ENCODE measurements around the gene HPGDS. TPM values are rescaled to one million over a fixed set of nuclear protein-coding genes. Genes with fewer than 3 reads are reported as not detected.
A peak's percentile ranks its signal among the peaks of the same experiment; 100 is the strongest.

Gene HPGDS
- total and polyA plus RNA-seq, 2 of the 13 experiments (the other 11 are each of a cell fraction or from before 2014, with no cell fraction given) = not detected

DNA sequence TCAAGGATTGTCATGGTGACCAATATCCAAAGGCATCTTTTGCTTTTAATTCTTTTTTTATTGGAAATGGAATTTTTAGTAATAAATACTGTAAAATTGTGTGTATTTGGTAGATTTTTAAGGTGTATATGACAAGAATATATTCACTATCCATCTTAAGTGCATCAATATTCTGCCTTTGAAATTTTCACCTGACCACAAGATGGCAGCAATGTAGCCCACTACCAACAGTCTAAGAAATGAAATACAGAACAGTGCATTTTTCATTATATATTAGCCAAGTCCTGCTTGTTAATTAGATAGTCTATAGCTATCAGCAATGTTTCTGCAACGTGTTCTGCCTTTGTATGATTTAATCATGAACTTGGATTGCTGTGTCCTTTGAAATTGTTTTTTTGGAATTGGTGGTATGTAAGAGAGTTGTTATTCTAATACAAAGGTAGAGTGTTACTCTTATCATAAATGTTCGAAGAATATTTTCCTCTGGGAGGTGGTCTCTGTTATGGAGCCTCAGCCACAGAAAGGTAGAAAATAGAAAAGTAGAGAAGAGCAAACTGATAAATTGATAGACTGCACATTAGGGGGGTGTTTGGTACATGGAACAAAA lies 38.2 kb downstream of the HPGDS start:
- WGBS (ENCODE audit: low lambda C conversion rate) = 37% methylated on average over 2 of the region's 2 CpGs
- no peak overlapping the region for H3K4me3 ChIP-seq (replicated peaks in 1 of 3; ENCODE audit: insufficient read depth in 1 of 3, low read depth in 2 of 3, low read length in 3 of 3)
- H3K9me3 ChIP-seq (ENCODE audit: low read length) = no peaks in the 10 kb centered on the region
- no peak overlapping the region for H3K27ac ChIP-seq (ENCODE audit: extremely low read length, insufficient read depth, low read length)
- DNase-seq (ENCODE audit: low spot score) = peak; percentile 21
- H2AFZ ChIP-seq (ENCODE audit: low read length) = no peak overlapping the region
- BruUV-seq (replicated peaks) = no TSS peak
- H4K20me1 ChIP-seq (ENCODE audit: insufficient read depth, low read length) = no peaks in the 10 kb centered on the region
- peak; percentile 79 for ATAC-seq
- H3K9ac ChIP-seq (ENCODE audit: insufficient read depth, low read depth, low read length) = no peak overlapping the region
- TF ChIP-seq, protein P1, sequence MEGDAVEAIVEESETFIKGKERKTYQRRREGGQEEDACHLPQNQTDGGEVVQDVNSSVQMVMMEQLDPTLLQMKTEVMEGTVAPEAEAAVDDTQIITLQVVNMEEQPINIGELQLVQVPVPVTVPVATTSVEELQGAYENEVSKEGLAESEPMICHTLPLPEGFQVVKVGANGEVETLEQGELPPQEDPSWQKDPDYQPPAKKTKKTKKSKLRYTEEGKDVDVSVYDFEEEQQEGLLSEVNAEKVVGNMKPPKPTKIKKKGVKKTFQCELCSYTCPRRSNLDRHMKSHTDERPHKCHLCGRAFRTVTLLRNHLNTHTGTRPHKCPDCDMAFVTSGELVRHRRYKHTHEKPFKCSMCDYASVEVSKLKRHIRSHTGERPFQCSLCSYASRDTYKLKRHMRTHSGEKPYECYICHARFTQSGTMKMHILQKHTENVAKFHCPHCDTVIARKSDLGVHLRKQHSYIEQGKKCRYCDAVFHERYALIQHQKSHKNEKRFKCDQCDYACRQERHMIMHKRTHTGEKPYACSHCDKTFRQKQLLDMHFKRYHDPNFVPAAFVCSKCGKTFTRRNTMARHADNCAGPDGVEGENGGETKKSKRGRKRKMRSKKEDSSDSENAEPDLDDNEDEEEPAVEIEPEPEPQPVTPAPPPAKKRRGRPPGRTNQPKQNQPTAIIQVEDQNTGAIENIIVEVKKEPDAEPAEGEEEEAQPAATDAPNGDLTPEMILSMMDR (CRISPR knock-in tag; IDR thresholded peaks at IDR 0.05) = peak; percentile 69
- TF ChIP-seq, protein P2, sequence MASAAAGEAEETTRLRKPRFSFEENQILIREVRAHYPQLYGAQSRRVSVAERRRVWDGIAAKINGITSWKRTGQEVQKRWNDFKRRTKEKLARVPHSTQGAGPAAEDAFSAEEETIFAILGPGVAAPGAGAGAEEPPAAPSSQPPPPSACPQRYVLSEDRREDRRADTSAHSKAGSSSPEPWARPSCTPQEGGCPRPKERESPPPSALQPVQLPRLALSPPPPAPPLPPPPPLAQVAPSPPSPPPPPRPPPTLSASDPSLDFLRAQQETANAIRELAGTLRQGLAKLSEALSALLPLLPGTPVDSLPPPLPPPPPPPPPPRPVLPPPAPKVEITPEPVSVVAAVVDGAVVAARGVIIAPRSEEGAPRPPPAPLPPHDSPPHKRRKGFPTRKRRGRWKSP (CRISPR knock-in tag; IDR thresholded peaks at IDR 0.05) = no peak
- no peak for TF ChIP-seq MTERF4 (CRISPR knock-in tag; IDR thresholded peaks at IDR 0.05)
- no peak for TF ChIP-seq BCLAF1 (IDR thresholded peaks at IDR 0.05)
- TF ChIP-seq STAG1 (CRISPR knock-in tag; IDR thresholded peaks at IDR 0.05) = peak; percentile 80
- TF ChIP-seq RAD21 (CRISPR knock-in tag; IDR thresholded peaks at IDR 0.05) = peak; percentile 52; the same call in 1 of the 2 replicates
- TF ChIP-seq SMC3 (IDR thresholded peaks at IDR 0.05; ENCODE audit: low read length) = peak; percentile 54; the same call in 1 of the 2 replicates
- TF ChIP-seq SIX4 (CRISPR knock-in tag; IDR thresholded peaks at IDR 0.05) = no peak
- intact Hi-C loops (cut with micrococcal nuclease; ENCODE audit: unreplicated experiment) (loop anchor here (1.0 kb wide), 2 partner anchors 87 to 292 kb away; no protein-coding TSS in a partner anchor), in situ Hi-C loops (cut with HindIII; ENCODE audit: extremely low pct_ligation_motif_present, low pct_unique_long_range_greater_than_20kb) (loop anchor here (10.0 kb wide), 2 partner anchors 90 to 290 kb away; no protein-coding TSS in a partner anchor)
- no peaks in the 10 kb centered on the region for H3K27me3 ChIP-seq (ENCODE audit: control insufficient read depth in 1 of 2, insufficient read depth in 2 of 2, low read length in 2 of 2)
- H3K4me2 ChIP-seq (ENCODE audit: low read depth, low read length) = no peak overlapping the region
- POLR2A ChIA-PET = no interaction called here
- FAIRE-seq = peak; percentile 67
- H3K4me1 ChIP-seq (ENCODE audit: insufficient read depth, low read length) = peaks cover 19% of the 10 kb centered on the region
- CTCF ChIA-PET (ENCODE audit: low intra/inter-chr PET ratio, low total read pairs) = interaction anchor here (0.6 to 2.3 kb wide), 3 partner anchors 86 to 291 kb away, joined by 3 to 13 read pairs (median 10); no protein-coding TSS in a partner anchor
- H3K36me3 ChIP-seq (replicated peaks in 1 of 2; ENCODE audit: control insufficient read depth in 1 of 2, insufficient read depth in 2 of 2, low read length in 2 of 2) = no peaks in the 10 kb centered on the region
- no peaks in the 10 kb centered on the region for H3K79me2 ChIP-seq (ENCODE audit: insufficient read depth, low read length)

Data from HepG2 (cell line).